COR-L47 (cell line): ENCODE measurements around the gene BOC.
"Not testable (repeated sequence)": the region's sequence is repeated elsewhere in the genome, so short reads cannot be mapped to it uniquely, and the experiment has no call there.

Experiments used
- DNase-seq: peaks from one replicate; lab custom pipeline; 2025; lab: John Stamatoyannopoulos, UW

BOC gene

GRCh38 chr3:113211330-113212149, at the start of gene BOC:
Gene BOC, plus strand, starts transcription at chr3:113211557. Its CDS starts 38,246 bp downstream, at chr3:113249803.
- DNase-seq = peak; percentile 46

- no peak for DNase-seq
Observed at GRCh38 chr3:113161661-113162060, 49.7 kb upstream of the BOC start.

GRCh38 chr3:113163152-113163551, 48.2 kb upstream of the BOC start:
- no peak for DNase-seq

GRCh38 chr3:113165841-113166240, 45.5 kb upstream of the BOC start:
- DNase-seq = no peak

- DNase-seq = no peak
Observed at GRCh38 chr3:113166357-113166718, 45.0 kb upstream of the BOC start.

- peak; percentile 98 for DNase-seq
Observed at GRCh38 chr3:113166719-113167492, 44.5 kb upstream of the BOC start.

- peak; percentile 89 for DNase-seq
Observed at GRCh38 chr3:113167825-113168801, 43.2 kb upstream of the BOC start.

GRCh38 chr3:113169891-113170452, 41.4 kb upstream of the BOC start:
- DNase-seq = no peak

GRCh38 chr3:113170771-113171170, 40.6 kb upstream of the BOC start:
- no peak for DNase-seq

- DNase-seq = not testable (repeated sequence)
Observed at GRCh38 chr3:113171675-113172300, 39.6 kb upstream of the BOC start.

GRCh38 chr3:113173102-113173501, 38.3 kb upstream of the BOC start:
- DNase-seq = no peak

GRCh38 chr3:113174304-113174703, 37.1 kb upstream of the BOC start:
- no peak for DNase-seq

- DNase-seq = no peak
Observed at GRCh38 chr3:113174801-113175485, 36.4 kb upstream of the BOC start.

- no peak for DNase-seq
Observed at GRCh38 chr3:113177526-113177925, 33.8 kb upstream of the BOC start.

- DNase-seq = no peak
Observed at GRCh38 chr3:113179235-113179824, 32.0 kb upstream of the BOC start.

GRCh38 chr3:113183748-113184661, 27.4 kb upstream of the BOC start:
- no peak for DNase-seq

- no peak for DNase-seq
Observed at GRCh38 chr3:113185194-113185835, 26.0 kb upstream of the BOC start.

- no peak for DNase-seq
Observed at GRCh38 chr3:113186566-113186965, 24.8 kb upstream of the BOC start.

- no peak for DNase-seq
Observed at GRCh38 chr3:113193288-113193687, 18.1 kb upstream of the BOC start.
